Measurements from ENCODE around the gene TSR3.

TSR3 gene

DNA sequence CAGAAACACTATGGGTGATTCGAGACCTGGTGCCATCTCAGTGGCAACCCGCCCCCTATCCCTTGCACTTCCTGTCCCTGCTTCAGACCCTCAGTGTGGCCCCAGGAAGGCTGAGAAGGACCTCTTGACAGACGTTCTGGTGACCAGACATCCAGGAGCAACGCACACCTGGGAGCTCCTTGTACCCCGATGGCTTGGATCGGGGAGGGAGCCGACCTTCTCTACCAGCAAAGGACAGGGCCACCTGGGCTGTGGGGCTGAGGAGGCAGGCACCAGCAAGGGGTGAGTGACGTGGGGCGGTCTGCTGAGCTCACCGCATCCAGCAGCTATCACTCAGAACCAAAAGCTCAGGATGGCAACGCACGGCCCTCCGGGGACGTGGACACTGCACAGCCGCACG is 35.7 kb upstream of the TSR3 start:
- no peak overlapping the region for H3K4ac ChIP-seq (ENCODE audit: low read depth in 1 of 2, low read length in 2 of 2)
- no peak overlapping the region for H3K4me2 ChIP-seq (ENCODE audit: low read length, poor library complexity, severe bottlenecking)
- no peaks in the 10 kb centered on the region for H3K9me3 ChIP-seq (ENCODE audit: control insufficient read depth, low read length)
- no peak overlapping the region for H2AK5ac ChIP-seq (ENCODE audit: low read length, severe bottlenecking)
- no peak overlapping the region for H4K91ac ChIP-seq (ENCODE audit: low read length)
- no peak overlapping the region for H2AFZ ChIP-seq (ENCODE audit: low read depth, low read length)
- H4K8ac ChIP-seq (ENCODE audit: low read length), result no peak overlapping the region
- peaks cover 3% of the 10 kb centered on the region for H3K79me1 ChIP-seq (replicated peaks; ENCODE audit: low read length, poor library complexity, severe bottlenecking)
- H3K27me3 ChIP-seq (ENCODE audit: control insufficient read depth in 1 of 2, insufficient read depth in 1 of 2, low read length in 2 of 2), result no peaks in the 10 kb centered on the region
- no peak overlapping the region for H3K18ac ChIP-seq (ENCODE audit: low read depth in 1 of 2, low read length in 2 of 2)
- H3K4me1 ChIP-seq (ENCODE audit: control insufficient read depth, insufficient read depth, low read depth, low read length), result no peaks in the 10 kb centered on the region
- DNase-seq, result no peak
- H3K14ac ChIP-seq (ENCODE audit: low read length in 2 of 2), result no peak overlapping the region
- H3K36me3 ChIP-seq (ENCODE audit: control insufficient read depth in 1 of 2, insufficient read depth in 2 of 2, low read depth in 1 of 2, low read length in 2 of 2), result peaks cover 22 to 63% of the 10 kb centered on the region in 2 experiments
- H3K23ac ChIP-seq (ENCODE audit: low read length in 2 of 2), result no peak overlapping the region
- no peak overlapping the region for H3K9ac ChIP-seq (ENCODE audit: low read length)
- H2BK15ac ChIP-seq (ENCODE audit: low read depth, poor library complexity, severe bottlenecking), result no peak overlapping the region
- no peak overlapping the region for H2BK5ac ChIP-seq (ENCODE audit: low read depth, low read length, poor library complexity, severe bottlenecking)
- no peak overlapping the region for H2BK12ac ChIP-seq (ENCODE audit: low read length in 2 of 2)
- 88% methylated on average over 15 of the region's 16 CpGs for WGBS
- H3K27ac ChIP-seq (ENCODE audit: low read length, poor library complexity, severe bottlenecking), result no peak overlapping the region
- H3K4me3 ChIP-seq (ENCODE audit: insufficient read depth in 1 of 2, low read depth in 1 of 2, low read length in 2 of 2), result no peak overlapping the region
- no peak overlapping the region for H2BK120ac ChIP-seq (ENCODE audit: low read depth, low read length)

DNA sequence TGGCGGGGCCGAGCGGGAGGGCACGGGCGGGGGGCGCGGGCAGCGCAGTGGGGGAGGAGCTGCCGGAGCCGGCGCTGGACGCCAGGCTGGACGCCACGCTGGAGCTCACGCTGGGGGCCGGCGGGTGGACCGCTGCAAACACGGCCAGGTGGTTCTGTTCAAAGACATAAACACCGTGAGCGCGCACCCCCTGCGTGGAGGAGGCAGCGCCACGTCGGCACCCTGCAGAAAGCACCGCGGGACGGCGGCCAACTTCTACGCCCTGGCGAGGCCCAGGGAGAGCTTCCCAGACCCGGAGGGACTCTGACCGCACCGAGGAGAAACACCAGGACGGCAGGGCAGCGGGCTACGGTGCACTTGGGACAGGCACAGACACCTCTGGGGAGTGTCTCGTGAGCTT is 33.6 kb upstream of the TSR3 start:
- H2BK12ac ChIP-seq (ENCODE audit: low read length in 2 of 2), result no peak overlapping the region
- WGBS, result 98% methylated on average over 39 of the region's 39 CpGs
- H2AFZ ChIP-seq (ENCODE audit: low read depth, low read length), result no peak overlapping the region
- no peak overlapping the region for H2BK5ac ChIP-seq (ENCODE audit: low read depth, low read length, poor library complexity, severe bottlenecking)
- H3K9ac ChIP-seq (ENCODE audit: low read length), result no peak overlapping the region
- H3K79me1 ChIP-seq (replicated peaks; ENCODE audit: low read length, poor library complexity, severe bottlenecking), result peaks cover 3% of the 10 kb centered on the region
- H2BK15ac ChIP-seq (ENCODE audit: low read depth, poor library complexity, severe bottlenecking), result no peak overlapping the region
- peaks cover 23 to 65% of the 10 kb centered on the region in 2 experiments for H3K36me3 ChIP-seq (ENCODE audit: control insufficient read depth in 1 of 2, insufficient read depth in 2 of 2, low read depth in 1 of 2, low read length in 2 of 2)
- H3K9me3 ChIP-seq (ENCODE audit: control insufficient read depth, low read length), result no peaks in the 10 kb centered on the region
- H3K14ac ChIP-seq (ENCODE audit: low read length in 2 of 2), result no peak overlapping the region
- no peaks in the 10 kb centered on the region for H3K27me3 ChIP-seq (ENCODE audit: control insufficient read depth in 1 of 2, insufficient read depth in 1 of 2, low read length in 2 of 2)
- no peak overlapping the region for H3K23ac ChIP-seq (ENCODE audit: low read length in 2 of 2)
- H3K18ac ChIP-seq (ENCODE audit: low read depth in 1 of 2, low read length in 2 of 2), result no peak overlapping the region
- H3K4me3 ChIP-seq (ENCODE audit: insufficient read depth in 1 of 2, low read depth in 1 of 2, low read length in 2 of 2), result no peak overlapping the region
- no peak overlapping the region for H4K91ac ChIP-seq (ENCODE audit: low read length)
- DNase-seq, result no peak
- H2AK5ac ChIP-seq (ENCODE audit: low read length, severe bottlenecking), result no peak overlapping the region
- no peak overlapping the region for H3K4me2 ChIP-seq (ENCODE audit: low read length, poor library complexity, severe bottlenecking)
- H3K27ac ChIP-seq (ENCODE audit: low read length, poor library complexity, severe bottlenecking), result no peak overlapping the region
- H3K4me1 ChIP-seq (ENCODE audit: control insufficient read depth, insufficient read depth, low read depth, low read length), result no peaks in the 10 kb centered on the region
- no peak overlapping the region for H2BK120ac ChIP-seq (ENCODE audit: low read depth, low read length)
- H3K4ac ChIP-seq (ENCODE audit: low read depth in 1 of 2, low read length in 2 of 2), result no peak overlapping the region
- H4K8ac ChIP-seq (ENCODE audit: low read length), result no peak overlapping the region

DNA sequence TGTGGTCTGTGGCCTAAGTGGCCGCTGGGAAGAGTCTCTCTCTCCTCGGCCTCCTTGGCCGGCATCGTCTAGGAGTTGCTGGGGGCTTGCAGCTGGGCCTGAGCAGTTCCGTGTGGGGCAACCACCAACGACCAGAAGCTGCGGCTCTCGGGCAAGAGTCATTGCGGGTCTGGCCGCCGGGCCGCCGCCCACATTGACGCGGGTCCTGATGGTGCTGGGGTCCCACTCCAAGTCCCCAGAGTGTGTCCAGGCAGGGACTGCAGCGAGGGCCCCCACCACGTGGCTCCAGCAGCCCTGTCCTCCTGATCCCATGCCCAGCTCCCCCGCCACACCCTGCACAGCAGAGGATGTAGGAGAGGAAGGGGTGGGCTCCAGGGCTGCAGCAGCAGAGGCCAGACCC is 31.9 kb upstream of the TSR3 start:
- H2BK15ac ChIP-seq (ENCODE audit: low read depth, poor library complexity, severe bottlenecking), result no peak overlapping the region
- H3K4me2 ChIP-seq (ENCODE audit: low read length, poor library complexity, severe bottlenecking), result no peak overlapping the region
- H3K79me1 ChIP-seq (replicated peaks; ENCODE audit: low read length, poor library complexity, severe bottlenecking), result peaks cover 7% of the 10 kb centered on the region
- H3K4me1 ChIP-seq (ENCODE audit: control insufficient read depth, insufficient read depth, low read depth, low read length), result peaks cover 12% of the 10 kb centered on the region
- no peak overlapping the region for H3K4me3 ChIP-seq (ENCODE audit: insufficient read depth in 1 of 2, low read depth in 1 of 2, low read length in 2 of 2)
- no peak overlapping the region for H3K18ac ChIP-seq (ENCODE audit: low read depth in 1 of 2, low read length in 2 of 2)
- H2BK12ac ChIP-seq (ENCODE audit: low read length in 2 of 2), result no peak overlapping the region
- H3K14ac ChIP-seq (ENCODE audit: low read length in 2 of 2), result no peak overlapping the region
- H4K91ac ChIP-seq (ENCODE audit: low read length), result no peak overlapping the region
- no peaks in the 10 kb centered on the region for H3K27me3 ChIP-seq (ENCODE audit: control insufficient read depth in 1 of 2, insufficient read depth in 1 of 2, low read length in 2 of 2)
- WGBS, result 97% methylated on average over 16 of the region's 18 CpGs
- no peak overlapping the region for H4K8ac ChIP-seq (ENCODE audit: low read length)
- H3K9me3 ChIP-seq (ENCODE audit: control insufficient read depth, low read length), result no peaks in the 10 kb centered on the region
- H3K27ac ChIP-seq (ENCODE audit: low read length, poor library complexity, severe bottlenecking), result no peak overlapping the region
- no peak overlapping the region for H2AK5ac ChIP-seq (ENCODE audit: low read length, severe bottlenecking)
- H2BK120ac ChIP-seq (ENCODE audit: low read depth, low read length), result no peak overlapping the region
- H3K36me3 ChIP-seq (ENCODE audit: control insufficient read depth in 1 of 2, insufficient read depth in 2 of 2, low read depth in 1 of 2, low read length in 2 of 2), result peaks cover 19 to 51% of the 10 kb centered on the region in 2 experiments
- no peak overlapping the region for H3K9ac ChIP-seq (ENCODE audit: low read length)
- no peak for DNase-seq
- no peak overlapping the region for H3K23ac ChIP-seq (ENCODE audit: low read length in 2 of 2)
- H2AFZ ChIP-seq (ENCODE audit: low read depth, low read length), result no peak overlapping the region
- H2BK5ac ChIP-seq (ENCODE audit: low read depth, low read length, poor library complexity, severe bottlenecking), result no peak overlapping the region
- no peak overlapping the region for H3K4ac ChIP-seq (ENCODE audit: low read depth in 1 of 2, low read length in 2 of 2)

DNA sequence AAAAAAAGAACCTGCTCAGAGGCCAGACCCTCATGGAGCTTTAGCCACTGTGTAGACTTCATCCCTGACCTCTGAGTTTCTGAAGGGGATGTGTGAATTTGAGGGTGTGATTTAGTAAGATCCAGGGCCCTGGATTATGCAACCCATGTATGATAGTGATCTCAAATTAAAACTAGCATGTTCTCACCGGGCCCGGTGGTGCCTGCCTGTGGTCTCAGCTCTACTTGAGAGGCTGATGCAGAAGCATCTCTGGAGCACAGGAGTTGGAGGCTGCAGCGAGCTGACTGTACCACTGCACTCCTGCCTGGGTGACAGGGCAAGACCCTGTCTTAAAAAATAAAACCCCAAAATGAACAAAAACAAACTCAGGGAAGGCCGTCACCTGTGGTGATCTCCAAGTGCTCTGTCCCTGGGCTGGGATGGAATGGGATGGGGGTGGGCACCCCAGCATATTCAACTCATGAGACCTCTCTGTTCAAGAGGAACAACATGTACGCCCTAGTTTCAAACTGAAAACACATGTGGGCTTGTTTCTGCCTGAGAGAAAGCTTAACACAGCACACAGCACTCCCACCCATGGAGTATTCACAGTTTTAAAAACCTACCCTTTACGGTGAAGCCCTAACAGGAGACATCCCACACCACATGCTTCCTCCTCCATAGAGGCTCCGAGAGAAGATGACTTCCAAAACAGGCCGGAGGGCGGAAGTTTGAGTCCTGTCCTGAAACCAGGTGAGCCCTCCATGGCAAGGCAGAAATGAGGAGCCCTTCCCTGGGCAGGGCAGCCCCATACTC is 30.1 kb upstream of the TSR3 start:
- H3K4me3 ChIP-seq (ENCODE audit: insufficient read depth in 1 of 2, low read depth in 1 of 2, low read length in 2 of 2), result no peak overlapping the region
- H2AFZ ChIP-seq (ENCODE audit: low read depth, low read length), result no peak overlapping the region
- no peak overlapping the region for H2AK5ac ChIP-seq (ENCODE audit: low read length, severe bottlenecking)
- no peak overlapping the region for H3K9ac ChIP-seq (ENCODE audit: low read length)
- DNase-seq, result no peak
- H3K23ac ChIP-seq (ENCODE audit: low read length in 2 of 2), result no peak overlapping the region
- no peaks in the 10 kb centered on the region for H3K27me3 ChIP-seq (ENCODE audit: control insufficient read depth in 1 of 2, insufficient read depth in 1 of 2, low read length in 2 of 2)
- no peaks in the 10 kb centered on the region for H3K9me3 ChIP-seq (ENCODE audit: control insufficient read depth, low read length)
- no peak overlapping the region for H3K14ac ChIP-seq (ENCODE audit: low read length in 2 of 2)
- no peak overlapping the region for H3K27ac ChIP-seq (ENCODE audit: low read length, poor library complexity, severe bottlenecking)
- no peak overlapping the region for H2BK5ac ChIP-seq (ENCODE audit: low read depth, low read length, poor library complexity, severe bottlenecking)
- H3K4ac ChIP-seq (ENCODE audit: low read depth in 1 of 2, low read length in 2 of 2), result no peak overlapping the region
- WGBS, result 94% methylated on average over 9 of the region's 9 CpGs
- no peak overlapping the region for H3K4me2 ChIP-seq (ENCODE audit: low read length, poor library complexity, severe bottlenecking)
- peaks cover 11% of the 10 kb centered on the region for H3K79me1 ChIP-seq (replicated peaks; ENCODE audit: low read length, poor library complexity, severe bottlenecking)
- H2BK120ac ChIP-seq (ENCODE audit: low read depth, low read length), result no peak overlapping the region
- H2BK15ac ChIP-seq (ENCODE audit: low read depth, poor library complexity, severe bottlenecking), result no peak overlapping the region
- H4K91ac ChIP-seq (ENCODE audit: low read length), result no peak overlapping the region
- H3K4me1 ChIP-seq (ENCODE audit: control insufficient read depth, insufficient read depth, low read depth, low read length), result peaks cover 26% of the 10 kb centered on the region
- no peak overlapping the region for H4K8ac ChIP-seq (ENCODE audit: low read length)
- H3K18ac ChIP-seq (ENCODE audit: low read depth in 1 of 2, low read length in 2 of 2), result no peak overlapping the region
- H2BK12ac ChIP-seq (ENCODE audit: low read length in 2 of 2), result no peak overlapping the region
- H3K36me3 ChIP-seq (ENCODE audit: control insufficient read depth in 1 of 2, insufficient read depth in 2 of 2, low read depth in 1 of 2, low read length in 2 of 2), result peaks cover 19 to 44% of the 10 kb centered on the region in 2 experiments
